OCI-LY1 (cell line): Measurements from ENCODE around the gene SPTSSA.

Experiments used
- CTCF ChIP-seq: fragments of 200-600 bp; sonication (generic), shearing (Covaris generic); IDR thresholded peaks from 2 replicates; pipeline ENCODE4 v1.5.1; 2017; ENCODE audit warnings: mild to moderate bottlenecking, antibody characterized with exemption, low read length, moderate library complexity, mixed read lengths
- EZH2 ChIP-seq: fragments of 200-600 bp; sonication (generic), shearing (Covaris generic); IDR thresholded peaks from 2 replicates; pipeline ENCODE4 v1.8.0; 2017; ENCODE audit warnings: borderline replicate concordance, mixed run types, mild to moderate bottlenecking, antibody characterized with exemption, low read length, moderate library complexity, mixed read lengths

GRCh38 chr14:34466691-34467090 lies 4.7 kb upstream of the SPTSSA start:
- TF ChIP-seq CTCF = no peak
- TF ChIP-seq EZH2 = no peak
